Measurements from ENCODE around the gene MME. TPM values are rescaled to one million over a fixed set of nuclear protein-coding genes. Genes with fewer than 3 reads are reported as not detected.

The MME gene
- total RNA-seq, 2 donors from 2014 or later: 30.2 to 31.9 TPM

- peaks cover 14% of the 10 kb centered on the region for H3K9me3 ChIP-seq (ENCODE audit: control insufficient read depth, low read length)
- DNase-seq: no peak
- H3K36me3 ChIP-seq (ENCODE audit: control insufficient read depth, insufficient read depth, low read length): no peaks in the 10 kb centered on the region
- no peak for TF ChIP-seq CTCF (conservative IDR thresholded peaks at IDR 0.05)
- H3K9me3 Mint-ChIP-seq: no peaks in the 10 kb centered on the region
- no peak overlapping the region for H3K27ac ChIP-seq (ENCODE audit: low read depth, low read length)
- no peak overlapping the region for H3K4me3 ChIP-seq (ENCODE audit: low read length)
- no peak overlapping the region for H3K9ac ChIP-seq (ENCODE audit: extremely low read depth, low read length, poor library complexity, severe bottlenecking)
- no peak overlapping the region for H3K4me3 Mint-ChIP-seq
- no peak overlapping the region for H3K27ac Mint-ChIP-seq
- H3K4me1 ChIP-seq (ENCODE audit: control insufficient read depth, insufficient read depth, low read length): peaks cover 3% of the 10 kb centered on the region
- peaks cover 14% of the 10 kb centered on the region for H3K4me1 Mint-ChIP-seq
- H3K27me3 ChIP-seq (ENCODE audit: control insufficient read depth, insufficient read depth, low read length, poor library complexity, severe bottlenecking): no peaks in the 10 kb centered on the region
- H3K36me3 Mint-ChIP-seq (ENCODE audit: low read depth): no peaks in the 10 kb centered on the region
- H3K27me3 Mint-ChIP-seq (ENCODE audit: insufficient read depth): no peaks in the 10 kb centered on the region
Measured at GRCh38 chr3:155190691-155191090, 110.6 kb downstream of the MME start.

- no peak overlapping the region for H3K4me3 ChIP-seq (ENCODE audit: low read length)
- H3K27me3 ChIP-seq (ENCODE audit: control insufficient read depth, insufficient read depth, low read length, poor library complexity, severe bottlenecking): no peaks in the 10 kb centered on the region
- peaks cover 15% of the 10 kb centered on the region for H3K4me1 ChIP-seq (ENCODE audit: control insufficient read depth, insufficient read depth, low read length)
- 98% methylated on average over 2 of the region's 2 CpGs; no CpG with 5 or more reads in 1 of the 2 experiments for WGBS, 2 experiments (ENCODE audit: insufficient coverage in 1 of 2, insufficient read length in 1 of 2)
- Mint-ChIP-seq H3K4me1 (peaks cover 20% of the 10 kb centered on the region), H3K9me3 (no peaks in the 10 kb centered on the region), H3K27me3 (ENCODE audit: insufficient read depth) (no peaks in the 10 kb centered on the region), H3K4me3 (no peak overlapping the region), H3K27ac (no peak overlapping the region), H3K36me3 (ENCODE audit: low read depth) (no peaks in the 10 kb centered on the region)
- peaks cover 14% of the 10 kb centered on the region for H3K9me3 ChIP-seq (ENCODE audit: control insufficient read depth, low read length)
- H3K9ac ChIP-seq (ENCODE audit: extremely low read depth, low read length, poor library complexity, severe bottlenecking): no peak overlapping the region
- no peaks in the 10 kb centered on the region for H3K36me3 ChIP-seq (ENCODE audit: control insufficient read depth, insufficient read depth, low read length)
- no peak for TF ChIP-seq CTCF (conservative IDR thresholded peaks at IDR 0.05)
- DNase-seq: no peak
- no peak overlapping the region for H3K27ac ChIP-seq (ENCODE audit: low read depth, low read length)
Measured at GRCh38 chr3:155192957-155193746, 113.0 kb downstream of the MME start.

- H3K4me1 Mint-ChIP-seq: peaks cover 17% of the 10 kb centered on the region
- Histone ChIP-seq H3K9me3 (ENCODE audit: control insufficient read depth, low read length) (peaks cover 14% of the 10 kb centered on the region), H3K36me3 (ENCODE audit: control insufficient read depth, insufficient read depth, low read length) (no peaks in the 10 kb centered on the region), H3K27me3 (ENCODE audit: control insufficient read depth, insufficient read depth, low read length, poor library complexity, severe bottlenecking) (no peaks in the 10 kb centered on the region), H3K4me3 (ENCODE audit: low read length) (no peak overlapping the region), H3K4me1 (ENCODE audit: control insufficient read depth, insufficient read depth, low read length) (peaks cover 15% of the 10 kb centered on the region), H3K27ac (ENCODE audit: low read depth, low read length) (no peak overlapping the region), H3K9ac (ENCODE audit: extremely low read depth, low read length, poor library complexity, severe bottlenecking) (no peak overlapping the region)
- no peaks in the 10 kb centered on the region for H3K27me3 Mint-ChIP-seq (ENCODE audit: insufficient read depth)
- no peak overlapping the region for H3K27ac Mint-ChIP-seq
- TF ChIP-seq CTCF (conservative IDR thresholded peaks at IDR 0.05): no peak
- WGBS, 2 experiments (ENCODE audit: insufficient coverage in 1 of 2, insufficient read length in 1 of 2): 94% methylated on average over 2 of the region's 2 CpGs; no CpG with 5 or more reads in 1 of the 2 experiments
- H3K4me3 Mint-ChIP-seq: no peak overlapping the region
- no peak for DNase-seq
- no peaks in the 10 kb centered on the region for H3K9me3 Mint-ChIP-seq
- no peaks in the 10 kb centered on the region for H3K36me3 Mint-ChIP-seq (ENCODE audit: low read depth)
Measured at GRCh38 chr3:155193868-155194267, 113.7 kb downstream of the MME start.
